ACHN (cell line): ENCODE data around the gene ACOX2.
"Not testable (repeated sequence)": the region's sequence is repeated elsewhere in the genome, so short reads cannot be mapped to it uniquely, and the experiment has no call there.

Source experiments
- DNase-seq: peaks from one replicate; pipeline ENCODE4 v3.0.0-alpha.2; 2015
- in situ Hi-C: cut with HindIII; loops from 2 replicates; pipeline ENCODE4 v1.10.0; 2017; ENCODE audit warnings: low sequenced_read_pairs, low pct_ligation_motif_present, low pct_unique_long_range_greater_than_20kb

ACOX2 gene

GRCh38 chr3:58540176-58540858 is 3.3 kb upstream of the ACOX2 start:
- in situ Hi-C loops = no loop called here

GRCh38 chr3:58539626-58540025 is 2.6 kb upstream of the ACOX2 start:
- no peak for DNase-seq
- in situ Hi-C loops = no loop called here

More at GRCh38 chr3:58540176-58540858, 3.3 kb upstream of the ACOX2 start:
- no peak for DNase-seq

- DNase-seq = no peak
- in situ Hi-C loops = no loop called here
Measured at GRCh38 chr3:58537412-58538301, 667 bp upstream of the ACOX2 start.

GRCh38 chr3:58535531-58536500 is 1.2 kb downstream of the ACOX2 start:
- DNase-seq = no peak
- in situ Hi-C loops = no loop called here

- in situ Hi-C loops = no loop called here
- DNase-seq = no peak
Measured at GRCh38 chr3:58534592-58535494, 2.1 kb downstream of the ACOX2 start.

GRCh38 chr3:58532794-58533220 is 4.2 kb downstream of the ACOX2 start:
- in situ Hi-C loops = no loop called here
- DNase-seq = peak; percentile 67

GRCh38 chr3:58531956-58532355 is 5.0 kb downstream of the ACOX2 start:
- DNase-seq = peak; percentile 19
- in situ Hi-C loops = no loop called here

- in situ Hi-C loops = no loop called here
- DNase-seq = no peak
Measured at GRCh38 chr3:58531555-58531954, 5.4 kb downstream of the ACOX2 start.

- in situ Hi-C loops = no loop called here
- no peak for DNase-seq
Measured at GRCh38 chr3:58530354-58530865, 6.6 kb downstream of the ACOX2 start.

- in situ Hi-C loops = no loop called here
- DNase-seq = no peak
Measured at GRCh38 chr3:58529516-58530353, 7.3 kb downstream of the ACOX2 start.

GRCh38 chr3:58528629-58529028 is 8.4 kb downstream of the ACOX2 start:
- peak; percentile 61 for DNase-seq
- in situ Hi-C loops = no loop called here

GRCh38 chr3:58527440-58527839 is 9.6 kb downstream of the ACOX2 start:
- in situ Hi-C loops, DNase-seq: not testable (repeated sequence)

GRCh38 chr3:58526515-58526957 is 10.5 kb downstream of the ACOX2 start:
- DNase-seq = peak; percentile 61
- in situ Hi-C loops = no loop called here

GRCh38 chr3:58524326-58524888 is 12.6 kb downstream of the ACOX2 start:
- DNase-seq = no peak
- in situ Hi-C loops = no loop called here

GRCh38 chr3:58522759-58523425 is 14.1 kb downstream of the ACOX2 start:
- DNase-seq = no peak
- in situ Hi-C loops = no loop called here
